ENCODE data around the gene C16orf90. TPM values are rescaled to one million over a fixed set of nuclear protein-coding genes. Genes with fewer than 3 reads are reported as not detected.
"Not testable (repeated sequence)": the region's sequence is repeated elsewhere in the genome, so short reads cannot be mapped to it uniquely, and the experiment has no call there.

Gene C16orf90
- polyA plus RNA-seq, 1 donor = not detected

DNA sequence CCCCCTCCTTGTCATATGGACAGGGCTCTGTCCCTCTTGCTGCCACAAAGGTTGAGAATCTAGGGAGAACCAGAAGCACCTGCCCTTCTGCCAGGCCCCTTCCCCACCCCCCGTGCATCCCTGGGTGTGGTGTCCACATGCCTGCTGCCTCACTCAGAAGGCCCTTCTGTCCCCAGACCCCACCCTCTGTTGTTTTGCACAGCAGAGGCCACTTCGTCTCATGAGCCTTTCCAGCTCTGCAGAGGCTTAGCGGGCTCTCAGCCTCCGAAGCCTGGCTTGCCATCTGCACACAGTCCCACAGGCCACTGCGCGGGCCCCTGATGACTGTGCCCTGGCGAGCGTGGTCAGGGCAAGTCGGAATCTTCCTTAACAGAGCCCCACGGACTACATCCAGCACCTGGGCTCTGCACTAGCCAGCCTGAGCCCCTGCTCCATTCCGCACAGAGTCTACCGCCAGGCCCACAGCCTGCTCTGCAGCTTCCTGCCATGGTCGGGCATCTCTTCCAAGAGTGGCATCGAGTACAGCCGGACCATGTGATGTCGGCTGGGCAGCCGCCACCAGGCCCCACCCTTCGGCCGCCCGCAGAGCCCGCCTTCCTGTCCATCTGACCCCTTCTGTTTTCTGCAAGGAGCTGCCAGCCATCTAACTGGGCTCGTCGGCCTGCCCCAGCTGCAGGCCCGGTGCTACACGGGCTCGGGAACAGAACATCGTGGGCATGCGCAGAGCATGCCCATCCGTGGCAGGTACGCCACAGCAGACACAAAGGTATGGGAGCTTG lies 10.8 kb downstream of the C16orf90 start:
- H3K27me3 ChIP-seq (ENCODE audit: control insufficient read depth, insufficient read depth, low read length) = no peaks in the 10 kb centered on the region
- no peaks in the 10 kb centered on the region for H3K9me3 ChIP-seq (ENCODE audit: control insufficient read depth, low read depth, low read length)
- H3K36me3 ChIP-seq (ENCODE audit: control insufficient read depth, insufficient read depth, low read length) = peaks cover 72% of the 10 kb centered on the region
- WGBS (ENCODE audit: insufficient coverage, low lambda C conversion rate) = no CpG with 5 or more reads among the region's 30 CpGs
- no peak for DNase-seq
- no peak overlapping the region for H3K4me3 ChIP-seq (ENCODE audit: low read length)
- no peak overlapping the region for H3K27ac ChIP-seq (ENCODE audit: low read length)
- no peaks in the 10 kb centered on the region for H3K4me1 ChIP-seq (ENCODE audit: control insufficient read depth, insufficient read depth, low read length)

DNA sequence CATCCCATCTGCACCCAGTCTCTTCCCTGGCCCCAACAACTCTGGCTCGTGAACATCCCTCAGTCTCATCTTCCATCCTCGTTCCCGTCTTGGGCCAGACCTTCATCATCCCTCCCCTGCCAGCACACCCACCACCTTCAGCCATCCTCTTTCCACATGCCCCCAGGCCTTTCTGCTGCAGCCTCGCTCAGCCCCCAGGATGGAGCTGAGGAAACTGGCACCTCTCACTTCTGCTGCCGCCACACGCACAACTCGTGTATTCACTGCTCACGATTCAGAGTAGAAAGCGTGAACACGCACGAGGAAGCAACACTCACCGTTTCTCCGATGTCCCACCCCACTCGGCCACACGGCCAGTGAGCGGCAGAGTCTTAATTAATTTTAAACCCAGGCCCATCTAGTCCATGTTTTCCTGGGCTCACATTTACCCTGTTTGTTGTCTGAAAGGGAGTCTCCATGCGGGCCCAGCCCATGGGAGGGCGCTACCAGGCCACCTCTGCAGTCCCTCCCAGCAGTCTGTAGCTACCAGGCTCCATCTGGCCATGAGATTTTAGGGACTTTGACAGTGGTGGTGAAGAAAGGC lies 12.5 kb downstream of the C16orf90 start:
- no peak for DNase-seq
- WGBS (ENCODE audit: insufficient coverage, low lambda C conversion rate) = 100% methylated on average over 1 of the region's 18 CpGs
- no peak overlapping the region for H3K4me3 ChIP-seq (ENCODE audit: low read length)
- H3K27ac ChIP-seq (ENCODE audit: low read length) = no peak overlapping the region
- H3K36me3 ChIP-seq (ENCODE audit: control insufficient read depth, insufficient read depth, low read length) = peaks cover 80% of the 10 kb centered on the region
- no peaks in the 10 kb centered on the region for H3K4me1 ChIP-seq (ENCODE audit: control insufficient read depth, insufficient read depth, low read length)
- no peaks in the 10 kb centered on the region for H3K27me3 ChIP-seq (ENCODE audit: control insufficient read depth, insufficient read depth, low read length)
- no peaks in the 10 kb centered on the region for H3K9me3 ChIP-seq (ENCODE audit: control insufficient read depth, low read depth, low read length)

DNA sequence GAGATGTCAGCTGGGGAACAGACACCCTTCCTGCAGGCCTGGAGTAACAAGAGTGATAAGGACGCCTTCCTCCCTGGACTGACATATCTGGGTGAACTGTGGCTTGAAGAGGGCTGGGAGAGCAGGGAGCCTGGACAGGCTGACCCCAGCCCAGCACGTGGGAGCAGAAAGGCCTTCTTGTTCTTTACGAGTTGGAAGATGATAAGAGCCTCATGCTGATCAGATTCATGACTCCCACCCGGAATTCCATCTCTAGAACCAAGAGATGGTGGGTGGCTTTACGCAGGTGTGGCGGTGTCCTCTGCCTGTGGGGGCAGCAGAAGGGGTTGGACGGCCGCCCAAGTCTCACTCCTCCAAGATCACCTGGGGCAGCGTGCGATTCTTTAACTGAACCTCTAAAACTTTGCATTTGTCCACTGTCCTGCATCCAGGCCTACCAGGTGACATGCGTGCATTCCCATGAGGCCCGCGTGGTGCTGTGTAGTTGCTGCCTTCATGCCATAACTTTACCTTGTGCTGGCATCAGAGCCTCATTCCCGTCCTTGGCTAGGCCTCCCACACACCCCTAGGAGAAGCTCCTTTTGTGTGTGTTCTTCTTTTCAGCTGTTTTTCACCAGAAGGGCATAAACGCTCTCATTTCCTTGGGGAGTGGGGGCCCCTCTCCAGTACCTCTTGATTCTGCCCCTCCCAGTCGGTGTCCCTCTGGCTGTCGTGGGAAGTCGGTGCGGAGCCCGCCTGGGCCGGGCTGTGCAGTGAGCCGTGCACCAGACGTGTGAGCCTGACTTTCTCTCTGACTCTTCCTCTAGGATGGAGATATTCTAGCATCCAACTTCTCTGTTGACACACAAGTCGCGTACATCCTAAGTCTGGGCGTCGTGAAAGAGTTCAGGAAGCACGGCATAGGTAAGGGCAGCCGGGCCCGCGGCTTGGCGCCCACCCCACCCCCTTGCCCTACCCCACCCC lies 13.3 kb downstream of the C16orf90 start:
- H3K27ac ChIP-seq (ENCODE audit: low read length) = no peak overlapping the region
- no peaks in the 10 kb centered on the region for H3K27me3 ChIP-seq (ENCODE audit: control insufficient read depth, insufficient read depth, low read length)
- H3K4me1 ChIP-seq (ENCODE audit: control insufficient read depth, insufficient read depth, low read length) = no peaks in the 10 kb centered on the region
- DNase-seq = no peak
- peaks cover 75% of the 10 kb centered on the region for H3K36me3 ChIP-seq (ENCODE audit: control insufficient read depth, insufficient read depth, low read length)
- no CpG with 5 or more reads among the region's 32 CpGs for WGBS (ENCODE audit: insufficient coverage, low lambda C conversion rate)
- no peaks in the 10 kb centered on the region for H3K9me3 ChIP-seq (ENCODE audit: control insufficient read depth, low read depth, low read length)
- H3K4me3 ChIP-seq (ENCODE audit: low read length) = no peak overlapping the region

GRCh38 chr16:3480901-3481695 lies 14.2 kb downstream of the C16orf90 start:
- no peaks in the 10 kb centered on the region for H3K9me3 ChIP-seq (ENCODE audit: control insufficient read depth, low read depth, low read length)
- no peaks in the 10 kb centered on the region for H3K27me3 ChIP-seq (ENCODE audit: control insufficient read depth, insufficient read depth, low read length)
- H3K27ac ChIP-seq (ENCODE audit: low read length) = no peak overlapping the region
- H3K36me3 ChIP-seq (ENCODE audit: control insufficient read depth, insufficient read depth, low read length) = peaks cover 73% of the 10 kb centered on the region
- WGBS (ENCODE audit: insufficient coverage, low lambda C conversion rate) = 90% methylated on average over 4 of the region's 18 CpGs
- H3K4me1 ChIP-seq (ENCODE audit: control insufficient read depth, insufficient read depth, low read length) = no peaks in the 10 kb centered on the region
- no peak for DNase-seq
- H3K4me3 ChIP-seq (ENCODE audit: low read length) = no peak overlapping the region

- H3K27ac ChIP-seq (ENCODE audit: low read length) = no peak overlapping the region
- H3K4me3 ChIP-seq (ENCODE audit: low read length) = no peak overlapping the region
- WGBS (ENCODE audit: insufficient coverage, low lambda C conversion rate) = no CpG with 5 or more reads among the region's 12 CpGs
- no peaks in the 10 kb centered on the region for H3K9me3 ChIP-seq (ENCODE audit: control insufficient read depth, low read depth, low read length)
- H3K27me3 ChIP-seq (ENCODE audit: control insufficient read depth, insufficient read depth, low read length) = no peaks in the 10 kb centered on the region
- DNase-seq = no peak
- peaks cover 6% of the 10 kb centered on the region for H3K4me1 ChIP-seq (ENCODE audit: control insufficient read depth, insufficient read depth, low read length)
- H3K36me3 ChIP-seq (ENCODE audit: control insufficient read depth, insufficient read depth, low read length) = peaks cover 64% of the 10 kb centered on the region
These were observed 15.6 kb downstream of the C16orf90 start for GRCh38 chr16:3479654-3480216.

GRCh38 chr16:3478242-3478925 lies 16.9 kb downstream of the C16orf90 start:
- Histone ChIP-seq H3K36me3 (ENCODE audit: control insufficient read depth, insufficient read depth, low read length) (peaks cover 51% of the 10 kb centered on the region), H3K27ac (ENCODE audit: low read length) (no peak overlapping the region), H3K9me3 (ENCODE audit: control insufficient read depth, low read depth, low read length) (no peaks in the 10 kb centered on the region), H3K4me3 (ENCODE audit: low read length) (no peak overlapping the region), H3K4me1 (ENCODE audit: control insufficient read depth, insufficient read depth, low read length) (peaks cover 12% of the 10 kb centered on the region), H3K27me3 (ENCODE audit: control insufficient read depth, insufficient read depth, low read length) (no peaks in the 10 kb centered on the region)
- no peak for DNase-seq
- no CpG with 5 or more reads among the region's 11 CpGs for WGBS (ENCODE audit: insufficient coverage, low lambda C conversion rate)

- Histone ChIP-seq H3K27ac (ENCODE audit: low read length) (no peak overlapping the region), H3K4me3 (ENCODE audit: low read length) (no peak overlapping the region), H3K4me1 (ENCODE audit: control insufficient read depth, insufficient read depth, low read length) (peaks cover 12% of the 10 kb centered on the region), H3K27me3 (ENCODE audit: control insufficient read depth, insufficient read depth, low read length) (no peaks in the 10 kb centered on the region), H3K9me3 (ENCODE audit: control insufficient read depth, low read depth, low read length) (no peaks in the 10 kb centered on the region), H3K36me3 (ENCODE audit: control insufficient read depth, insufficient read depth, low read length) (peaks cover 32% of the 10 kb centered on the region)
- no peak for DNase-seq
- WGBS (ENCODE audit: insufficient coverage, low lambda C conversion rate) = 100% methylated on average over 1 of the region's 3 CpGs
These were observed 18.9 kb downstream of the C16orf90 start for GRCh38 chr16:3476409-3476808.

DNA sequence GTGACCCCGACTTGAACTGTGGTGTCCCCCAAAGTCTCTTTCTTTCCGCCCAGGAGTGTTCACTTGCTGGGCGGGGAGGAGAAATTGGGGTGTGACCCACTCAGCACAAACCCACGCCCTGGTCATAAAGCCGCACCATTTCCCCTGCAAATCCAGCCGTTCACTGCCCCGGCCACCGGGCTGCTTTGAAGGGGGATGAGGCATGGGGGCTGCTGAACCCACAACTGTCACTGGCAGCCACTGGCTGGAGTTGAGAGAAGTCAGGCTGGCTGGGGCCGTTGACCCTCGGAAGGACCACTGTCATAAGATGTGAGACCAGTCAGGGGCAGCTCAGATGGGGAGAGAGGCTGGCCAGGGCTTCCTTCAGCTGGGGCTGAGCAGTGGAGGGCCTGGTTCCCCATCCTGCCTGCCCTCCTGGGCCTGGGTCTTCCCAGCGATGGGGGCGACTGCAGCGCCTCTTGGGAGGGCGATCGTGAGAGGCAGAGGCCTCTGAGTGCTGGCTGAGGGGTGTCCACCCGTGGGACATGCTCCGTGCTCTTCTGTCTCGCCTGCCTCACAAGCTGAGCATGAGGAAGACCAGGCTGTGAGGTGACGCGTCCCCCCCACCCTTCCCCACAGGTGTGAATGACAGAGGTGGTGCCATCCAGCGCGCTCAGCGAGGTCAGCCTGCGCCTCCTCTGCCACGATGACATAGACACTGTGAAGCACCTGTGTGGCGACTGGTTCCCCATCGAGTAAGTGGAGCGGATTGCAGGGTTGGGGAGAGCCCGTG lies 19.5 kb downstream of the C16orf90 start:
- Histone ChIP-seq H3K9me3 (ENCODE audit: control insufficient read depth, low read depth, low read length) (no peaks in the 10 kb centered on the region), H3K27ac (ENCODE audit: low read length) (no peak overlapping the region), H3K36me3 (ENCODE audit: control insufficient read depth, insufficient read depth, low read length) (peaks cover 25% of the 10 kb centered on the region), H3K4me1 (ENCODE audit: control insufficient read depth, insufficient read depth, low read length) (peaks cover 12% of the 10 kb centered on the region), H3K27me3 (ENCODE audit: control insufficient read depth, insufficient read depth, low read length) (no peaks in the 10 kb centered on the region), H3K4me3 (ENCODE audit: low read length) (no peak overlapping the region)
- WGBS (ENCODE audit: insufficient coverage, low lambda C conversion rate) = no CpG with 5 or more reads among the region's 29 CpGs
- no peak for DNase-seq

DNA sequence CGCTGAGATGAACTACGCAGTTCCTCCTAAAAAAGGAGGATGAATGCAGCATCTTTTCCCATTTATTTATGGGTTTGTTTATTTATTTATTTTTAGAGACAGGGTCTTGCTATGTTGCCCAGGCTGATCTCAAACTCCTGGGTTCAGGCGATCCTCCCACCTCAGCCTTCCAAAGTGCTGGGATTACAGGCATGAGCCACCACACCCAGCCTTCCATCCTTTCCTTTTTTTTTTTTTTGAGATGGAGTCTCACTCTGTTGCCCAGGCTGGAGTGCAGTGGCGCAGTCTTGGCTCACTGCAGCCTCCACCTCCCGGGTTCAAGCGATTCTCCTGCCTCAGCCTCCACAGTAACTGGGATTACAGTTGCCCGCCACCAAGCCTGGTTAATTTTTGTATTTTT lies 20.4 kb downstream of the C16orf90 start:
- not testable (repeated sequence) for H3K27me3 ChIP-seq (ENCODE audit: control insufficient read depth, insufficient read depth, low read length); DNase-seq; H3K27ac ChIP-seq (ENCODE audit: low read length); H3K9me3 ChIP-seq (ENCODE audit: control insufficient read depth, low read depth, low read length); H3K4me3 ChIP-seq (ENCODE audit: low read length)
- peaks cover 12% of the 10 kb centered on the region for H3K4me1 ChIP-seq (ENCODE audit: control insufficient read depth, insufficient read depth, low read length)
- 92% methylated on average over 2 of the region's 7 CpGs for WGBS (ENCODE audit: insufficient coverage, low lambda C conversion rate)
- peaks cover 28% of the 10 kb centered on the region for H3K36me3 ChIP-seq (ENCODE audit: control insufficient read depth, insufficient read depth, low read length)

Measured in large intestine (tissue), 3 donors.